ENCODE data around the gene RNF135. TPM values are rescaled to one million over a fixed set of nuclear protein-coding genes. Genes with fewer than 3 reads are reported as not detected.
"Not testable (repeated sequence)": the region's sequence is repeated elsewhere in the genome, so short reads cannot be mapped to it uniquely, and the experiment has no call there.

Gene RNF135
- total RNA-seq, 2 experiments from 2014 or later = 5.0 to 5.4 TPM

GRCh38 chr17:31013844-31014243 is 43.0 kb downstream of the RNF135 start:
- CTCF ChIA-PET = interaction anchor here (1.2 to 1.8 kb wide), 2 partner anchors 201 to 203 kb away, joined by 3 to 7 read pairs; no protein-coding TSS in a partner anchor
- intact Hi-C loops (cut with micrococcal nuclease) = loop anchor here (2.0 to 5.0 kb wide), 3 partner anchors 53 to 359 kb away; no protein-coding TSS in a partner anchor

GRCh38 chr17:31015639-31016038 is 44.8 kb downstream of the RNF135 start:
- Mint-ChIP-seq H3K27me3 (ENCODE audit: low read depth) (no peaks in the 10 kb centered on the region), H3K4me1 (ENCODE audit: low read depth) (no peaks in the 10 kb centered on the region), H3K4me3 (no peak overlapping the region), H3K36me3 (ENCODE audit: low read depth) (no peaks in the 10 kb centered on the region), H3K9me3 (no peaks in the 10 kb centered on the region), H3K27ac (no peak overlapping the region)
- CTCF ChIA-PET = interaction anchor here (1.2 to 1.8 kb wide), 3 partner anchors 25 to 201 kb away, joined by 3 to 6 read pairs (median 3); no protein-coding TSS in a partner anchor
- intact Hi-C loops (cut with micrococcal nuclease) = no loop called here
- no peak for DNase-seq

More at GRCh38 chr17:31013844-31014243, 43.0 kb downstream of the RNF135 start:
- Mint-ChIP-seq H3K9me3 (no peaks in the 10 kb centered on the region), H3K27ac (no peak overlapping the region), H3K27me3 (ENCODE audit: low read depth) (peaks cover 2% of the 10 kb centered on the region), H3K36me3 (ENCODE audit: low read depth) (peaks cover 4% of the 10 kb centered on the region), H3K4me3 (no peak overlapping the region), H3K4me1 (ENCODE audit: low read depth) (peaks cover 9% of the 10 kb centered on the region)
- no peak for DNase-seq

GRCh38 chr17:31019004-31019403 is 48.2 kb downstream of the RNF135 start:
- CTCF ChIA-PET = no interaction called here
- intact Hi-C loops (cut with micrococcal nuclease) = no loop called here
- no peak overlapping the region for H3K4me3 Mint-ChIP-seq
- H3K27me3 Mint-ChIP-seq (ENCODE audit: low read depth) = no peaks in the 10 kb centered on the region
- H3K9me3 Mint-ChIP-seq = no peaks in the 10 kb centered on the region
- no peaks in the 10 kb centered on the region for H3K4me1 Mint-ChIP-seq (ENCODE audit: low read depth)
- no peaks in the 10 kb centered on the region for H3K36me3 Mint-ChIP-seq (ENCODE audit: low read depth)
- no peak for DNase-seq
- no peak overlapping the region for H3K27ac Mint-ChIP-seq

- intact Hi-C loops (cut with micrococcal nuclease); H3K27ac Mint-ChIP-seq; H3K36me3 Mint-ChIP-seq (ENCODE audit: low read depth); H3K27me3 Mint-ChIP-seq (ENCODE audit: low read depth); H3K4me1 Mint-ChIP-seq (ENCODE audit: low read depth); CTCF ChIA-PET; H3K4me3 Mint-ChIP-seq; DNase-seq; H3K9me3 Mint-ChIP-seq: not testable (repeated sequence)
Observed at GRCh38 chr17:31023171-31023570, 52.3 kb downstream of the RNF135 start.

GRCh38 chr17:31031841-31032240 is 61.0 kb downstream of the RNF135 start:
- peaks cover 1% of the 10 kb centered on the region for H3K36me3 Mint-ChIP-seq (ENCODE audit: low read depth)
- H3K9me3 Mint-ChIP-seq = no peaks in the 10 kb centered on the region
- no peak overlapping the region for H3K4me3 Mint-ChIP-seq

GRCh38 chr17:31035611-31036010 is 64.8 kb downstream of the RNF135 start:
- H3K27ac Mint-ChIP-seq; DNase-seq; CTCF ChIA-PET; H3K27me3 Mint-ChIP-seq (ENCODE audit: low read depth); H3K4me3 Mint-ChIP-seq; H3K4me1 Mint-ChIP-seq (ENCODE audit: low read depth); intact Hi-C loops (cut with micrococcal nuclease); H3K9me3 Mint-ChIP-seq; H3K36me3 Mint-ChIP-seq (ENCODE audit: low read depth): not testable (repeated sequence)

More at GRCh38 chr17:31031841-31032240, 61.0 kb downstream of the RNF135 start:
- no peak overlapping the region for H3K27ac Mint-ChIP-seq
- no peaks in the 10 kb centered on the region for H3K4me1 Mint-ChIP-seq (ENCODE audit: low read depth)
- intact Hi-C loops (cut with micrococcal nuclease) = no loop called here
- no peak for DNase-seq
- H3K27me3 Mint-ChIP-seq (ENCODE audit: low read depth) = no peaks in the 10 kb centered on the region
- CTCF ChIA-PET = no interaction called here

GRCh38 chr17:31040837-31041236 is 70.0 kb downstream of the RNF135 start:
- CTCF ChIA-PET = interaction anchor here (0.8 kb wide), 1 partner anchor 26 kb away, joined by 3 read pairs; no protein-coding TSS in a partner anchor
- H3K27ac Mint-ChIP-seq; DNase-seq; H3K9me3 Mint-ChIP-seq; intact Hi-C loops (cut with micrococcal nuclease); H3K4me3 Mint-ChIP-seq; H3K4me1 Mint-ChIP-seq (ENCODE audit: low read depth); H3K36me3 Mint-ChIP-seq (ENCODE audit: low read depth); H3K27me3 Mint-ChIP-seq (ENCODE audit: low read depth): not testable (repeated sequence)

GRCh38 chr17:31042378-31042777 is 71.5 kb downstream of the RNF135 start:
- CTCF ChIA-PET; DNase-seq; H3K27ac Mint-ChIP-seq; H3K27me3 Mint-ChIP-seq (ENCODE audit: low read depth); H3K4me1 Mint-ChIP-seq (ENCODE audit: low read depth); H3K36me3 Mint-ChIP-seq (ENCODE audit: low read depth); H3K9me3 Mint-ChIP-seq; H3K4me3 Mint-ChIP-seq; intact Hi-C loops (cut with micrococcal nuclease): not testable (repeated sequence)

- H3K4me3 Mint-ChIP-seq; H3K36me3 Mint-ChIP-seq (ENCODE audit: low read depth); H3K27ac Mint-ChIP-seq; H3K4me1 Mint-ChIP-seq (ENCODE audit: low read depth); H3K27me3 Mint-ChIP-seq (ENCODE audit: low read depth); DNase-seq; CTCF ChIA-PET; H3K9me3 Mint-ChIP-seq; intact Hi-C loops (cut with micrococcal nuclease): not testable (repeated sequence)
Observed at GRCh38 chr17:31046856-31047425, 76.1 kb downstream of the RNF135 start.

GRCh38 chr17:31048142-31048541 is 77.3 kb downstream of the RNF135 start:
- no peak overlapping the region for H3K27ac Mint-ChIP-seq
- no peaks in the 10 kb centered on the region for H3K27me3 Mint-ChIP-seq (ENCODE audit: low read depth)
- no peaks in the 10 kb centered on the region for H3K9me3 Mint-ChIP-seq
- peaks cover 6% of the 10 kb centered on the region for H3K4me1 Mint-ChIP-seq (ENCODE audit: low read depth)
- H3K36me3 Mint-ChIP-seq (ENCODE audit: low read depth) = no peaks in the 10 kb centered on the region
- intact Hi-C loops (cut with micrococcal nuclease) = no loop called here
- H3K4me3 Mint-ChIP-seq = no peak overlapping the region
- DNase-seq = no peak
- CTCF ChIA-PET = interaction anchor here (0.7 kb wide), 1 partner anchor 22 kb away, joined by 4 read pairs; no protein-coding TSS in a partner anchor

GRCh38 chr17:31048780-31049179 is 77.9 kb downstream of the RNF135 start:
- no peak overlapping the region for H3K4me3 Mint-ChIP-seq
- no peaks in the 10 kb centered on the region for H3K36me3 Mint-ChIP-seq (ENCODE audit: low read depth)
- H3K4me1 Mint-ChIP-seq (ENCODE audit: low read depth) = peaks cover 6% of the 10 kb centered on the region
- H3K27me3 Mint-ChIP-seq (ENCODE audit: low read depth) = no peaks in the 10 kb centered on the region
- intact Hi-C loops (cut with micrococcal nuclease) = no loop called here
- no peak overlapping the region for H3K27ac Mint-ChIP-seq
- H3K9me3 Mint-ChIP-seq = no peaks in the 10 kb centered on the region
- DNase-seq = no peak
- CTCF ChIA-PET = interaction anchor here (0.7 kb wide), 1 partner anchor 21 kb away, joined by 4 read pairs; no protein-coding TSS in a partner anchor
